Activated CD4-positive, alpha-beta T cell treated with anti-CD3 and anti-CD28 coated beads for 24 hours (primary cell): Measurements from ENCODE around the gene CBS.
"Not testable (repeated sequence)": the region's sequence is repeated elsewhere in the genome, so short reads cannot be mapped to it uniquely, and the experiment has no call there.

Experiments
- DNase-seq, 2 donors: peaks; one replicate each; pipeline ENCODE4 v3.0.0-alpha.2; 2020; ENCODE audit warnings: low read depth in 2 of 2

CBS gene

GRCh38 chr21:43075170-43076022, at the start of gene CBS:
CBS (minus strand) TSS chr21:43075835; CDS start chr21:43072193, 3,642 bp downstream.
- not testable (repeated sequence) for DNase-seq

GRCh38 chr21:43115956-43116355, 40.3 kb upstream of the CBS start:
- DNase-seq = not testable (repeated sequence)

GRCh38 chr21:43114483-43114882, 38.8 kb upstream of the CBS start:
- not testable (repeated sequence) for DNase-seq

- DNase-seq = not testable (repeated sequence)
These were observed 33.4 kb upstream of the CBS start for GRCh38 chr21:43109006-43109405.

- not testable (repeated sequence) for DNase-seq
These were observed 32.5 kb upstream of the CBS start for GRCh38 chr21:43108177-43108576.

- DNase-seq = not testable (repeated sequence)
These were observed 32.1 kb upstream of the CBS start for GRCh38 chr21:43107794-43108137.

GRCh38 chr21:43106965-43107793, 31.5 kb upstream of the CBS start, which contains the start of gene U2AF1:
U2AF1 (minus strand) TSS chr21:43107570; CDS start chr21:43107494, 76 bp downstream.
- DNase-seq = peak in 1 of 2 donors; percentile 56

- not testable (repeated sequence) for DNase-seq
These were observed 29.0 kb upstream of the CBS start for GRCh38 chr21:43104642-43105041.

- DNase-seq = not testable (repeated sequence)
These were observed 26.6 kb upstream of the CBS start for GRCh38 chr21:43102281-43102680.

GRCh38 chr21:43101676-43102075, 26.0 kb upstream of the CBS start:
- not testable (repeated sequence) for DNase-seq

- not testable (repeated sequence) for DNase-seq
These were observed 25.4 kb upstream of the CBS start for GRCh38 chr21:43101000-43101399.

- DNase-seq = not testable (repeated sequence)
These were observed 16.5 kb upstream of the CBS start for GRCh38 chr21:43091979-43092614.

- DNase-seq = not testable (repeated sequence)
These were observed 15.3 kb upstream of the CBS start for GRCh38 chr21:43090947-43091346.

- not testable (repeated sequence) for DNase-seq
These were observed 13.8 kb upstream of the CBS start for GRCh38 chr21:43089463-43089862.

- not testable (repeated sequence) for DNase-seq
These were observed 7.1 kb upstream of the CBS start for GRCh38 chr21:43082587-43083300.

- DNase-seq = not testable (repeated sequence)
These were observed 1.0 kb upstream of the CBS start for GRCh38 chr21:43076643-43077042.

GRCh38 chr21:43076023-43076637, 495 bp upstream of the CBS start:
- DNase-seq = not testable (repeated sequence)

- DNase-seq = not testable (repeated sequence)
These were observed 1.1 kb downstream of the CBS start for GRCh38 chr21:43074401-43075169.

GRCh38 chr21:43072742-43073141, 2.9 kb downstream of the CBS start:
- not testable (repeated sequence) for DNase-seq

GRCh38 chr21:43069682-43070081, 6.0 kb downstream of the CBS start:
- DNase-seq = not testable (repeated sequence)
